ENCODE measurements around the gene TENT4A. TPM values are rescaled to one million over a fixed set of nuclear protein-coding genes. Genes with fewer than 3 reads are reported as not detected.

TENT4A gene
- total and polyA plus RNA-seq, 2 of the 13 experiments (the other 11 are each of a cell fraction or from before 2014, with no cell fraction given) = 6.3 to 13.3 TPM

- TF ChIP-seq THAP9 (CRISPR knock-in tag; IDR thresholded peaks at IDR 0.05; ENCODE audit: borderline replicate concordance) (no peak), ZFP36 (IDR thresholded peaks at IDR 0.05; ENCODE audit: borderline replicate concordance, low read depth, low read length, partially characterized antibody) (no peak), CENPT (CRISPR knock-in tag; IDR thresholded peaks at IDR 0.05; ENCODE audit: low read depth) (no peak), ZKSCAN5 (CRISPR knock-in tag; IDR thresholded peaks at IDR 0.05) (no peak), RFXANK (CRISPR knock-in tag; IDR thresholded peaks at IDR 0.05) (no peak), PAWR (CRISPR knock-in tag; IDR thresholded peaks at IDR 0.05; ENCODE audit: borderline replicate concordance) (no peak), ZNF660 (CRISPR knock-in tag; IDR thresholded peaks at IDR 0.05; ENCODE audit: borderline replicate concordance, low read depth) (no peak), FOXC1 (CRISPR knock-in tag; IDR thresholded peaks at IDR 0.05; ENCODE audit: borderline replicate concordance) (no peak), EZH2 (conservative IDR thresholded peaks at IDR 0.05; ENCODE audit: low read depth, low read length) (no peak), ZMYM2 (CRISPR knock-in tag; IDR thresholded peaks at IDR 0.05) (no peak), HMG20A (CRISPR knock-in tag; IDR thresholded peaks at IDR 0.05; ENCODE audit: borderline replicate concordance) (no peak), MATR3 (CRISPR knock-in tag; IDR thresholded peaks at IDR 0.05) (no peak)
Observed at GRCh38 chr5:6734781-6735180, 21.5 kb downstream of the TENT4A start (continued).

- Histone ChIP-seq H3K79me2 (ENCODE audit: insufficient read depth, low read length) (peaks cover 56% of the 10 kb centered on the region), H3K4me3 (replicated peaks in 1 of 3; ENCODE audit: insufficient read depth in 1 of 3, low read depth in 2 of 3, low read length in 3 of 3) (no peak overlapping the region), H3K27ac (ENCODE audit: extremely low read length, insufficient read depth, low read length) (no peak overlapping the region), H3K36me3 (replicated peaks in 1 of 2; ENCODE audit: control insufficient read depth in 1 of 2, insufficient read depth in 2 of 2, low read length in 2 of 2) (peaks cover 22 to 67% of the 10 kb centered on the region in 2 experiments), H3K27me3 (ENCODE audit: control insufficient read depth in 1 of 2, insufficient read depth in 2 of 2, low read length in 2 of 2) (no peaks in the 10 kb centered on the region), H3K4me1 (ENCODE audit: insufficient read depth, low read length) (peaks cover 23% of the 10 kb centered on the region), H3K9me3 (ENCODE audit: low read length) (no peaks in the 10 kb centered on the region), H2AFZ (ENCODE audit: low read length) (no peak overlapping the region), H3K4me2 (ENCODE audit: low read depth, low read length) (no peak overlapping the region), H4K20me1 (ENCODE audit: insufficient read depth, low read length) (peaks cover 26% of the 10 kb centered on the region), H3K9ac (ENCODE audit: insufficient read depth, low read depth, low read length) (no peak overlapping the region)
- no peak for DNase-seq (ENCODE audit: low spot score)
- WGBS (ENCODE audit: low lambda C conversion rate) = 88% methylated on average over 7 of the region's 7 CpGs
- peak; percentile 41; the same call in 2 of the 3 replicates for ATAC-seq
- in situ Hi-C loops (cut with HindIII; ENCODE audit: extremely low pct_ligation_motif_present, low pct_unique_long_range_greater_than_20kb) = loop anchor here (25.0 kb wide), 1 partner anchor 349 kb away; the partner anchor contains the start of gene MED10
- ChIA-PET CTCF (ENCODE audit: low intra/inter-chr PET ratio, low total read pairs) (no interaction called here), POLR2A (no interaction called here)
- BruUV-seq (replicated peaks) = no TSS peak
- no peak for FAIRE-seq
- intact Hi-C loops (cut with micrococcal nuclease; ENCODE audit: unreplicated experiment) = no loop called here
- TF ChIP-seq ZNF501 (CRISPR knock-in tag; IDR thresholded peaks at IDR 0.05) (no peak), TEAD3 (CRISPR knock-in tag; optimal IDR thresholded peaks at IDR 0.05; ENCODE audit: borderline replicate concordance) (no peak), AKAP8 (CRISPR knock-in tag; IDR thresholded peaks at IDR 0.05) (no peak), MED13 (CRISPR knock-in tag; IDR thresholded peaks at IDR 0.05) (no peak), ZFP37 (CRISPR knock-in tag; IDR thresholded peaks at IDR 0.05; ENCODE audit: borderline replicate concordance) (no peak), RFX5 (IDR thresholded peaks at IDR 0.05; ENCODE audit: low read depth, low read length) (no peak), ZNF496 (CRISPR knock-in tag; IDR thresholded peaks at IDR 0.05; ENCODE audit: insufficient replicate concordance) (no peak), ETS1 (CRISPR knock-in tag; IDR thresholded peaks at IDR 0.05) (no peak), HNF4G (IDR thresholded peaks at IDR 0.05; ENCODE audit: borderline replicate concordance, low read depth, low read length) (peak; percentile 20; the same call in 1 of the 2 replicates), HNF4G (CRISPR knock-in tag; IDR thresholded peaks at IDR 0.05; ENCODE audit: borderline replicate concordance, low read depth) (no peak), MAFK (conservative IDR thresholded peaks at IDR 0.05 in 1 of 2, IDR thresholded peaks at IDR 0.05 in 1 of 2; ENCODE audit: low read length in 2 of 2) (no peak)
Observed at GRCh38 chr5:6736106-6736505, 22.9 kb downstream of the TENT4A start.

Measured in HepG2 (cell line).